Stomach (tissue), 9 donors: Measurements from ENCODE around the gene CCSER1. TPM values are rescaled to one million over a fixed set of nuclear protein-coding genes. Genes with fewer than 3 reads are reported as not detected.

Source experiments
- DNase-seq, 2 donors: peaks; one replicate each; pipeline versions ENCODE4 v3.0.0 to v3.0.0-alpha.2; 2013 to 2019
- H3K27ac ChIP-seq, 5 donors: fragments of 200-600 bp in 4 of 5; sonication (generic) in 4 of 5; one replicate each; pipeline ENCODE4 v1.5.1; 2013 to 2019; ENCODE audit warnings: mild to moderate bottlenecking in 1 of 5, moderate library complexity in 1 of 5
- H3K27me3 ChIP-seq, 3 donors: fragments of 200-600 bp; sonication (generic); one replicate each; pipeline ENCODE4 v1.5.1; 2017 to 2019; ENCODE audit warnings: mixed run types in 1 of 3
- H3K36me3 ChIP-seq, 4 donors: fragments of 200-600 bp; sonication (generic); 1 replicate in 3 of 4; 2 replicates in 1 of 4; pipeline ENCODE4 v1.5.1; 2016 to 2019
- H3K4me1 ChIP-seq, 4 donors: fragments of 200-600 bp; sonication (generic); one replicate each; pipeline ENCODE4 v1.5.1; 2016 to 2019
- H3K4me3 ChIP-seq, 4 donors: fragments of 200-600 bp; sonication (generic) in 3 of 4; one replicate each; pipeline ENCODE4 v1.5.1; 2016 to 2019; ENCODE audit warnings: mild to moderate bottlenecking in 1 of 4
- H3K9me3 ChIP-seq, 4 donors: fragments of 200-600 bp; sonication (generic); one replicate each; pipeline ENCODE4 v1.5.1; 2016 to 2019
- CTCF ChIP-seq, 7 experiments: fragments of 450-650 bp in 4 of 7; fragments of 200-600 bp in 3 of 7; sonication (generic) in 3 of 7; IDR thresholded peaks; one replicate each; pipeline ENCODE4 v1.5.1; 2016 to 2019; ENCODE audit warnings: antibody characterized with exemption in 7 of 7, control low read depth in 2 of 7, mild to moderate bottlenecking in 1 of 7
- EP300 ChIP-seq: sonication (generic); formaldehyde crosslinking; IDR thresholded peaks from one replicate; pipeline ENCODE4 v1.6.1; 2017; ENCODE audit warnings: antibody characterized with exemption
- POLR2A ChIP-seq, 4 donors: fragments of 450-650 bp; IDR thresholded peaks; one replicate each; pipeline ENCODE4 v1.6.1; 2016; ENCODE audit warnings: antibody characterized with exemption in 4 of 4, control low read depth in 2 of 4, mild to moderate bottlenecking in 1 of 4, moderate library complexity in 1 of 4
- POLR2AphosphoS5 ChIP-seq, 3 donors: sonication (generic); formaldehyde crosslinking; IDR thresholded peaks; one replicate each; pipeline ENCODE4 v1.6.1; 2016; ENCODE audit warnings: antibody characterized with exemption in 3 of 3
- WGBS, 5 donors: extraction: QIAGEN DNeasy Blood & Tissue Kit in 3 of 5; methylation state at CpG; one replicate each; pipeline versions ENCODE4 v1.1.5 to v1.1.7; 2013 to 2018; 5-methylcytosine and 5-hydroxymethylcytosine counted together
- intact Hi-C: fragments of 100-400 bp; cut with DNase I; formaldehyde crosslinking; loops from one replicate; pipeline ENCODE4 v1.15.1; 2023; ENCODE audit warnings: low total_unique reads
- polyA plus RNA-seq, 3 donors: library from polyadenylated mRNA; stranded (reverse); fragments of 200-250 nt; gene quantifications; one replicate each; pipeline ENCODE4 v1.2.3, GENCODE V29; 2013
- total RNA-seq, 5 donors: library from RNA; depleted of rRNA; stranded (reverse); fragments of >200 nt; gene quantifications; one replicate each; pipeline versions ENCODE4 v1.1.0 to v1.2.3, GENCODE V29; 2014 to 2016
- donor health status: healthy with polysubstance abuse.
- donor health status: Bipolar disorder and iron deficiency.
- donor health status: healthy.

The CCSER1 gene
- total and polyA plus RNA-seq, 8 donors = 0.33 to 149 (median 15.2) TPM

GRCh38 chr4:91028228-91028627 lies 901.0 kb downstream of the CCSER1 start:
- WGBS, 5 donors = 83 to 91% (median 85%) methylated on average over 1 of the region's 1 CpG
- Histone ChIP-seq H3K36me3 (no peaks in the 10 kb centered on the region), H3K4me3 (no peak overlapping the region), H3K27me3 (no peaks in the 10 kb centered on the region), H3K4me1 (no peaks in the 10 kb centered on the region), H3K27ac (no peak overlapping the region), H3K9me3 (no peaks in the 10 kb centered on the region)
- no peak for DNase-seq
- TF ChIP-seq POLR2A (IDR thresholded peaks at IDR 0.05) (no peak), EP300 (no peak), POLR2AphosphoS5 (IDR thresholded peaks at IDR 0.05) (no peak), CTCF (IDR thresholded peaks at IDR 0.05) (no peak)
- intact Hi-C loops = no loop called here

GRCh38 chr4:91031761-91032160 lies 904.6 kb downstream of the CCSER1 start:
- no peaks in the 10 kb centered on the region for H3K27me3 ChIP-seq
- H3K9me3 ChIP-seq = no peaks in the 10 kb centered on the region
- no peak for DNase-seq
- H3K4me3 ChIP-seq = no peak overlapping the region
- no peak overlapping the region for H3K27ac ChIP-seq
- TF ChIP-seq EP300 (no peak), POLR2AphosphoS5 (IDR thresholded peaks at IDR 0.05) (no peak), CTCF (IDR thresholded peaks at IDR 0.05) (no peak), POLR2A (IDR thresholded peaks at IDR 0.05) (no peak)
- intact Hi-C loops = no loop called here
- no peaks in the 10 kb centered on the region for H3K36me3 ChIP-seq
- no peaks in the 10 kb centered on the region for H3K4me1 ChIP-seq

- no peaks in the 10 kb centered on the region for H3K9me3 ChIP-seq
- 61 to 65% (median 62%) methylated on average over 4 of the region's 4 CpGs for WGBS, 5 donors
- no peaks in the 10 kb centered on the region for H3K4me1 ChIP-seq
- H3K36me3 ChIP-seq = no peaks in the 10 kb centered on the region
- no peak overlapping the region for H3K27ac ChIP-seq
- no peak for DNase-seq
- intact Hi-C loops = no loop called here
- H3K27me3 ChIP-seq = no peaks in the 10 kb centered on the region
- no peak overlapping the region for H3K4me3 ChIP-seq
- no peak for TF ChIP-seq POLR2AphosphoS5 (IDR thresholded peaks at IDR 0.05)
- no peak for TF ChIP-seq POLR2A (IDR thresholded peaks at IDR 0.05)
These were observed 905.7 kb downstream of the CCSER1 start for GRCh38 chr4:91032725-91033445.

- no peak for TF ChIP-seq CTCF (IDR thresholded peaks at IDR 0.05)
- no peak for TF ChIP-seq POLR2AphosphoS5 (IDR thresholded peaks at IDR 0.05)
- TF ChIP-seq POLR2A (IDR thresholded peaks at IDR 0.05) = no peak
- no peak for TF ChIP-seq EP300
- H3K27me3 ChIP-seq = no peaks in the 10 kb centered on the region
- intact Hi-C loops = no loop called here
- H3K36me3 ChIP-seq = no peaks in the 10 kb centered on the region
- H3K27ac ChIP-seq = no peak overlapping the region
- H3K4me3 ChIP-seq = no peak overlapping the region
- H3K4me1 ChIP-seq = no peaks in the 10 kb centered on the region
- no peak for DNase-seq
- no peaks in the 10 kb centered on the region for H3K9me3 ChIP-seq
- 64 to 87% (median 80%) methylated on average over 2 of the region's 2 CpGs for WGBS, 5 donors
These were observed 908.1 kb downstream of the CCSER1 start for GRCh38 chr4:91035276-91035675.

GRCh38 chr4:91037951-91038350 lies 910.8 kb downstream of the CCSER1 start:
- Histone ChIP-seq H3K27ac (no peak overlapping the region), H3K9me3 (no peaks in the 10 kb centered on the region), H3K27me3 (no peaks in the 10 kb centered on the region), H3K4me3 (no peak overlapping the region), H3K4me1 (no peaks in the 10 kb centered on the region), H3K36me3 (no peaks in the 10 kb centered on the region)
- no peak for DNase-seq
- TF ChIP-seq CTCF (IDR thresholded peaks at IDR 0.05) (no peak), POLR2A (IDR thresholded peaks at IDR 0.05) (no peak), EP300 (no peak), POLR2AphosphoS5 (IDR thresholded peaks at IDR 0.05) (no peak)
- intact Hi-C loops = no loop called here
- 75 to 89% (median 87%) methylated on average over 1 of the region's 1 CpG for WGBS, 5 donors
